PC-3 (cell line): ENCODE measurements around the gene HPCA.

Experiments used
- CTCF ChIP-seq: fragments of 300-600 bp; sonication (generic); conservative IDR thresholded peaks from 2 replicates; pipeline ENCODE4 v1.5.1; 2017; ENCODE audit warnings: antibody characterized with exemption, low read depth, mild to moderate bottlenecking, low read length
- EZH2 ChIP-seq: fragments of 300-600 bp; sonication (generic); IDR thresholded peaks from one replicate; pipeline ENCODE4 v1.6.1; 2017; ENCODE audit warnings: antibody characterized with exemption, mild to moderate bottlenecking, low read length; ENCODE audit not compliant: unreplicated experiment
- EZH2phosphoT487 ChIP-seq: fragments of 300-600 bp; sonication (generic); IDR thresholded peaks from 2 replicates; pipeline ENCODE4 v1.6.1; 2018; ENCODE audit warnings: mild to moderate bottlenecking, antibody characterized with exemption, low read length, borderline replicate concordance

GRCh38 chr1:32863218-32863880 is 22.9 kb upstream of the HPCA start:
- TF ChIP-seq CTCF (no peak), EZH2phosphoT487 (no peak), EZH2 (no peak)
